Measurements from ENCODE around the gene YTHDF1.
A peak's percentile ranks its signal among the peaks of the same experiment; 100 is the strongest.

YTHDF1 gene

GRCh38 chr20:63189846-63190559 lies 25.9 kb downstream of the YTHDF1 start:
- no peak for TF ChIP-seq CTCF (IDR thresholded peaks at IDR 0.05; ENCODE audit: poor library complexity, severe bottlenecking)
- no peak for ATAC-seq (ENCODE audit: low read depth)

GRCh38 chr20:63189322-63189642 lies 26.6 kb downstream of the YTHDF1 start:
- TF ChIP-seq CTCF (IDR thresholded peaks at IDR 0.05; ENCODE audit: poor library complexity, severe bottlenecking): no peak
- Histone ChIP-seq H3K27me3 (ENCODE audit: insufficient read depth, poor library complexity, severe bottlenecking) (no peaks in the 10 kb centered on the region), H3K36me3 (ENCODE audit: low read depth) (peaks cover 3% of the 10 kb centered on the region; the same call in 1 of the 2 replicates), H3K27ac (ENCODE audit: poor library complexity, severe bottlenecking) (no peak overlapping the region), H3K4me3 (ENCODE audit: severe bottlenecking) (no peak overlapping the region), H3K4me1 (ENCODE audit: insufficient read depth, poor library complexity, severe bottlenecking) (peaks cover 3% of the 10 kb centered on the region), H3K9me3 (ENCODE audit: severe bottlenecking) (no peaks in the 10 kb centered on the region)
- DNase-seq (ENCODE audit: low spot score) (peak; percentile 77), ATAC-seq (ENCODE audit: low read depth) (no peak)

More at GRCh38 chr20:63189846-63190559, 25.9 kb downstream of the YTHDF1 start:
- peak; percentile 79 for DNase-seq (ENCODE audit: low spot score)
- Histone ChIP-seq H3K27ac (ENCODE audit: poor library complexity, severe bottlenecking) (no peak overlapping the region), H3K9me3 (ENCODE audit: severe bottlenecking) (no peaks in the 10 kb centered on the region), H3K27me3 (ENCODE audit: insufficient read depth, poor library complexity, severe bottlenecking) (no peaks in the 10 kb centered on the region), H3K4me1 (ENCODE audit: insufficient read depth, poor library complexity, severe bottlenecking) (peaks cover 3% of the 10 kb centered on the region), H3K36me3 (ENCODE audit: low read depth) (peaks cover 10% of the 10 kb centered on the region), H3K4me3 (ENCODE audit: severe bottlenecking) (no peak overlapping the region)

GRCh38 chr20:63188641-63189321 lies 27.1 kb downstream of the YTHDF1 start:
- Histone ChIP-seq H3K4me3 (ENCODE audit: severe bottlenecking) (no peak overlapping the region), H3K4me1 (ENCODE audit: insufficient read depth, poor library complexity, severe bottlenecking) (peaks cover 3% of the 10 kb centered on the region), H3K27ac (ENCODE audit: poor library complexity, severe bottlenecking) (no peak overlapping the region), H3K9me3 (ENCODE audit: severe bottlenecking) (no peaks in the 10 kb centered on the region), H3K36me3 (ENCODE audit: low read depth) (no peaks in the 10 kb centered on the region), H3K27me3 (ENCODE audit: insufficient read depth, poor library complexity, severe bottlenecking) (no peaks in the 10 kb centered on the region)
- TF ChIP-seq CTCF (IDR thresholded peaks at IDR 0.05; ENCODE audit: poor library complexity, severe bottlenecking): no peak
- DNase-seq (ENCODE audit: low spot score): no peak
- ATAC-seq (ENCODE audit: low read depth): no peak

GRCh38 chr20:63188159-63188442 lies 27.8 kb downstream of the YTHDF1 start:
- H3K36me3 ChIP-seq (ENCODE audit: low read depth): no peaks in the 10 kb centered on the region
- H3K27ac ChIP-seq (ENCODE audit: poor library complexity, severe bottlenecking): no peak overlapping the region
- no peak for ATAC-seq (ENCODE audit: low read depth)
- H3K4me3 ChIP-seq (ENCODE audit: severe bottlenecking): no peak overlapping the region
- H3K27me3 ChIP-seq (ENCODE audit: insufficient read depth, poor library complexity, severe bottlenecking): no peaks in the 10 kb centered on the region
- H3K9me3 ChIP-seq (ENCODE audit: severe bottlenecking): no peaks in the 10 kb centered on the region
- TF ChIP-seq CTCF (IDR thresholded peaks at IDR 0.05; ENCODE audit: poor library complexity, severe bottlenecking): no peak
- H3K4me1 ChIP-seq (ENCODE audit: insufficient read depth, poor library complexity, severe bottlenecking): peaks cover 3% of the 10 kb centered on the region
- no peak for DNase-seq (ENCODE audit: low spot score)

All from RWPE2 (cell line).